GM23338 (cell line): ENCODE data around the gene RNF214. TPM values are rescaled to one million over a fixed set of nuclear protein-coding genes. Genes with fewer than 3 reads are reported as not detected.

Experiments
- ATAC-seq: fragments of 200-7000 bp; cut with Tn5 transposase; 3 replicates; pipeline ENCODE4 v1.9.1; 2020
- DNase-seq: peaks from one replicate; pipeline ENCODE4 v3.0.0-alpha.2; 2015; ENCODE audit warnings: low spot score
- H2AFZ ChIP-seq: fragments of 200-600 bp; sonication (generic); 2 replicates; pipeline ENCODE4 v1.8.0; 2016; ENCODE audit warnings: antibody characterized with exemption, mild to moderate bottlenecking, moderate library complexity
- H3F3A ChIP-seq: fragments of 200-600 bp; sonication (generic); replicated peaks from 2 replicates; pipeline ENCODE4 v1.8.0; 2017; ENCODE audit warnings: antibody characterized with exemption, mixed run types, low read depth
- H3K27ac ChIP-seq: fragments of 200-600 bp; sonication (generic); 2 replicates; pipeline ENCODE4 v1.6.1; 2016; ENCODE audit warnings: low read depth
- H3K27me3 ChIP-seq: fragments of 200-600 bp; sonication (generic); 2 replicates; pipeline ENCODE4 v1.8.0; 2016; ENCODE audit warnings: mild to moderate bottlenecking, mixed run types, moderate library complexity; ENCODE audit not compliant: insufficient read depth
- H3K36me3 ChIP-seq: fragments of 200-600 bp; sonication (generic); 2 replicates; pipeline ENCODE4 v1.8.0; 2016; ENCODE audit warnings: mild to moderate bottlenecking; ENCODE audit not compliant: insufficient read depth
- H3K4me1 ChIP-seq: fragments of 200-600 bp; sonication (generic); 2 replicates; pipeline ENCODE4 v1.8.0; 2016; ENCODE audit warnings: mild to moderate bottlenecking, moderate library complexity; ENCODE audit not compliant: insufficient read depth
- H3K4me2 ChIP-seq: fragments of 200-600 bp; sonication (generic); 2 replicates; pipeline ENCODE4 v1.7.1; 2017; ENCODE audit warnings: mixed run types
- H3K4me3 ChIP-seq: fragments of 200-600 bp; sonication (generic); 2 replicates; pipeline ENCODE4 v1.6.1; 2016; ENCODE audit warnings: mixed run types
- H3K79me2 ChIP-seq: fragments of 200-600 bp; sonication (generic); replicated peaks from 2 replicates; pipeline ENCODE4 v1.8.0; 2017; ENCODE audit warnings: mild to moderate bottlenecking; ENCODE audit not compliant: insufficient read depth
- H3K9me2 ChIP-seq: fragments of 200-600 bp; sonication (generic); 2 replicates; pipeline ENCODE4 v1.8.0; 2017; ENCODE audit not compliant: insufficient read depth
- H4K20me1 ChIP-seq: fragments of 200-600 bp; sonication (generic); replicated peaks from 2 replicates; pipeline ENCODE4 v1.8.0; 2017; ENCODE audit warnings: mild to moderate bottlenecking; ENCODE audit not compliant: insufficient read depth
- H3K27ac Mint-ChIP-seq: 2 replicates; pipeline ENCODE4 v1.8.0; 2020; ENCODE audit warnings: inconsistent platforms, mild to moderate bottlenecking, moderate library complexity, mixed read lengths
- H3K27me3 Mint-ChIP-seq: 3 replicates; pipeline ENCODE4 v1.8.0; 2022; ENCODE audit warnings: low read depth, mild to moderate bottlenecking, moderate library complexity, mixed read lengths, inconsistent platforms; ENCODE audit not compliant: insufficient read depth, poor library complexity
- H3K36me3 Mint-ChIP-seq: 3 replicates; pipeline ENCODE4 v1.8.0; 2021; ENCODE audit warnings: low read depth, mild to moderate bottlenecking, inconsistent platforms, moderate library complexity, mixed read lengths
- H3K4me1 Mint-ChIP-seq: 3 replicates; pipeline ENCODE4 v1.8.0; 2020; ENCODE audit warnings: mild to moderate bottlenecking, inconsistent platforms, mixed read lengths
- H3K4me3 Mint-ChIP-seq: 3 replicates; pipeline ENCODE4 v1.8.0; 2021; ENCODE audit warnings: moderate library complexity, mild to moderate bottlenecking, inconsistent platforms, mixed read lengths
- H3K9me3 Mint-ChIP-seq: 3 replicates; pipeline ENCODE4 v1.8.0; 2020; ENCODE audit warnings: moderate library complexity, mild to moderate bottlenecking, inconsistent platforms, mixed read lengths
- CREB1 ChIP-seq: fragments of 250-450 bp; sonication (Bioruptor Pico); IDR thresholded peaks from 2 replicates; pipeline ENCODE4 v1.5.0; 2020; ENCODE audit warnings: low read depth, mild to moderate bottlenecking, moderate library complexity
- CTCF ChIP-seq, 2 experiments: fragments of 200-600 bp in 1 of 2; sonication (generic) in 1 of 2; conservative IDR thresholded peaks; 2 replicates each; pipeline versions ENCODE4 v1.5.1 to v1.6.1; 2016 to 2017; ENCODE audit warnings: antibody characterized with exemption in 2 of 2, low read depth in 2 of 2, mild to moderate bottlenecking in 2 of 2, moderate library complexity in 1 of 2
- ETS1 ChIP-seq: IDR thresholded peaks from 2 replicates; pipeline ENCODE4 v1.6.1; 2016; ENCODE audit warnings: antibody characterized with exemption
- EZH2 ChIP-seq: fragments of 200-600 bp; sonication (generic); IDR thresholded peaks from one replicate; pipeline ENCODE4 v1.8.0; 2017; ENCODE audit warnings: antibody characterized with exemption, mild to moderate bottlenecking, low read depth; ENCODE audit not compliant: unreplicated experiment
- EZH2phosphoT487 ChIP-seq: fragments of 200-600 bp; sonication (generic); IDR thresholded peaks from one replicate; pipeline ENCODE4 v1.8.1; 2018; ENCODE audit warnings: antibody characterized with exemption; ENCODE audit not compliant: unreplicated experiment
- JUNB ChIP-seq: IDR thresholded peaks from one replicate; pipeline ENCODE4 v1.6.1; 2016; ENCODE audit warnings: antibody characterized with exemption; ENCODE audit not compliant: unreplicated experiment
- STAT1 ChIP-seq: IDR thresholded peaks from one replicate; pipeline ENCODE4 v1.6.1; 2016; ENCODE audit warnings: antibody characterized with exemption; ENCODE audit not compliant: unreplicated experiment
- ZNF331 ChIP-seq: fragments of 250-450 bp; sonication (Bioruptor Pico); IDR thresholded peaks from 2 replicates; pipeline ENCODE4 v1.5.0; 2020; ENCODE audit warnings: low read depth, mild to moderate bottlenecking, moderate library complexity
- polyA plus RNA-seq: library from polyadenylated mRNA; unstranded; fragments of >200 nt; fragmentation: Nextera tagmentation; extraction: Ambion mirVana; gene quantifications from 2 replicates; pipeline ENCODE4 v1.2.1, GENCODE V29; 2016
- total RNA-seq: library from RNA; depleted of rRNA; stranded (reverse); fragments of >200 nt; shearing (Covaris generic); gene quantifications from 2 replicates; pipeline ENCODE4 v1.2.3, GENCODE V29; 2014
- TF ChIP-seq, protein P1 (sequence below): IDR thresholded peaks from one replicate; pipeline ENCODE4 v1.6.1; 2018; ENCODE audit warnings: antibody characterized with exemption; ENCODE audit not compliant: unreplicated experiment
- TF ChIP-seq, protein P2 (sequence below): fragments of 250-450 bp; sonication (Bioruptor Pico); IDR thresholded peaks from 2 replicates; pipeline ENCODE4 v1.5.0; 2020; ENCODE audit warnings: mild to moderate bottlenecking, moderate library complexity

Gene RNF214
- total and polyA plus RNA-seq, 2 experiments from 2014 or later, result 19.4 to 28.4 TPM

- no peaks in the 10 kb centered on the region for H3K36me3 ChIP-seq
- H3K79me2 ChIP-seq, result no peaks in the 10 kb centered on the region
- no peak overlapping the region for H3K4me3 ChIP-seq
- no peak overlapping the region for H3K4me3 Mint-ChIP-seq
- H3K27me3 ChIP-seq, result no peaks in the 10 kb centered on the region
- ATAC-seq, result no peak
- no peaks in the 10 kb centered on the region for H4K20me1 ChIP-seq
- no peak for DNase-seq
- peaks cover 10% of the 10 kb centered on the region; the same call in 1 of the 2 replicates for H3K4me1 ChIP-seq
- no peak overlapping the region for H3K4me2 ChIP-seq
- H3F3A ChIP-seq, result no peaks in the 10 kb centered on the region
- TF ChIP-seq, protein P1, sequence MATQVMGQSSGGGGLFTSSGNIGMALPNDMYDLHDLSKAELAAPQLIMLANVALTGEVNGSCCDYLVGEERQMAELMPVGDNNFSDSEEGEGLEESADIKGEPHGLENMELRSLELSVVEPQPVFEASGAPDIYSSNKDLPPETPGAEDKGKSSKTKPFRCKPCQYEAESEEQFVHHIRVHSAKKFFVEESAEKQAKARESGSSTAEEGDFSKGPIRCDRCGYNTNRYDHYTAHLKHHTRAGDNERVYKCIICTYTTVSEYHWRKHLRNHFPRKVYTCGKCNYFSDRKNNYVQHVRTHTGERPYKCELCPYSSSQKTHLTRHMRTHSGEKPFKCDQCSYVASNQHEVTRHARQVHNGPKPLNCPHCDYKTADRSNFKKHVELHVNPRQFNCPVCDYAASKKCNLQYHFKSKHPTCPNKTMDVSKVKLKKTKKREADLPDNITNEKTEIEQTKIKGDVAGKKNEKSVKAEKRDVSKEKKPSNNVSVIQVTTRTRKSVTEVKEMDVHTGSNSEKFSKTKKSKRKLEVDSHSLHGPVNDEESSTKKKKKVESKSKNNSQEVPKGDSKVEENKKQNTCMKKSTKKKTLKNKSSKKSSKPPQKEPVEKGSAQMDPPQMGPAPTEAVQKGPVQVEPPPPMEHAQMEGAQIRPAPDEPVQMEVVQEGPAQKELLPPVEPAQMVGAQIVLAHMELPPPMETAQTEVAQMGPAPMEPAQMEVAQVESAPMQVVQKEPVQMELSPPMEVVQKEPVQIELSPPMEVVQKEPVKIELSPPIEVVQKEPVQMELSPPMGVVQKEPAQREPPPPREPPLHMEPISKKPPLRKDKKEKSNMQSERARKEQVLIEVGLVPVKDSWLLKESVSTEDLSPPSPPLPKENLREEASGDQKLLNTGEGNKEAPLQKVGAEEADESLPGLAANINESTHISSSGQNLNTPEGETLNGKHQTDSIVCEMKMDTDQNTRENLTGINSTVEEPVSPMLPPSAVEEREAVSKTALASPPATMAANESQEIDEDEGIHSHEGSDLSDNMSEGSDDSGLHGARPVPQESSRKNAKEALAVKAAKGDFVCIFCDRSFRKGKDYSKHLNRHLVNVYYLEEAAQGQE, result no peak
- TF ChIP-seq CREB1 (CRISPR knock-in tag) (no peak), JUNB (no peak), EZH2phosphoT487 (no peak), ZNF331 (CRISPR knock-in tag) (no peak), STAT1 (no peak), ETS1 (no peak), CTCF (conservative IDR thresholded peaks at IDR 0.05; ENCODE audit: low read depth in 2 of 2) (no peak), EZH2 (no peak)
- TF ChIP-seq, protein P2, sequence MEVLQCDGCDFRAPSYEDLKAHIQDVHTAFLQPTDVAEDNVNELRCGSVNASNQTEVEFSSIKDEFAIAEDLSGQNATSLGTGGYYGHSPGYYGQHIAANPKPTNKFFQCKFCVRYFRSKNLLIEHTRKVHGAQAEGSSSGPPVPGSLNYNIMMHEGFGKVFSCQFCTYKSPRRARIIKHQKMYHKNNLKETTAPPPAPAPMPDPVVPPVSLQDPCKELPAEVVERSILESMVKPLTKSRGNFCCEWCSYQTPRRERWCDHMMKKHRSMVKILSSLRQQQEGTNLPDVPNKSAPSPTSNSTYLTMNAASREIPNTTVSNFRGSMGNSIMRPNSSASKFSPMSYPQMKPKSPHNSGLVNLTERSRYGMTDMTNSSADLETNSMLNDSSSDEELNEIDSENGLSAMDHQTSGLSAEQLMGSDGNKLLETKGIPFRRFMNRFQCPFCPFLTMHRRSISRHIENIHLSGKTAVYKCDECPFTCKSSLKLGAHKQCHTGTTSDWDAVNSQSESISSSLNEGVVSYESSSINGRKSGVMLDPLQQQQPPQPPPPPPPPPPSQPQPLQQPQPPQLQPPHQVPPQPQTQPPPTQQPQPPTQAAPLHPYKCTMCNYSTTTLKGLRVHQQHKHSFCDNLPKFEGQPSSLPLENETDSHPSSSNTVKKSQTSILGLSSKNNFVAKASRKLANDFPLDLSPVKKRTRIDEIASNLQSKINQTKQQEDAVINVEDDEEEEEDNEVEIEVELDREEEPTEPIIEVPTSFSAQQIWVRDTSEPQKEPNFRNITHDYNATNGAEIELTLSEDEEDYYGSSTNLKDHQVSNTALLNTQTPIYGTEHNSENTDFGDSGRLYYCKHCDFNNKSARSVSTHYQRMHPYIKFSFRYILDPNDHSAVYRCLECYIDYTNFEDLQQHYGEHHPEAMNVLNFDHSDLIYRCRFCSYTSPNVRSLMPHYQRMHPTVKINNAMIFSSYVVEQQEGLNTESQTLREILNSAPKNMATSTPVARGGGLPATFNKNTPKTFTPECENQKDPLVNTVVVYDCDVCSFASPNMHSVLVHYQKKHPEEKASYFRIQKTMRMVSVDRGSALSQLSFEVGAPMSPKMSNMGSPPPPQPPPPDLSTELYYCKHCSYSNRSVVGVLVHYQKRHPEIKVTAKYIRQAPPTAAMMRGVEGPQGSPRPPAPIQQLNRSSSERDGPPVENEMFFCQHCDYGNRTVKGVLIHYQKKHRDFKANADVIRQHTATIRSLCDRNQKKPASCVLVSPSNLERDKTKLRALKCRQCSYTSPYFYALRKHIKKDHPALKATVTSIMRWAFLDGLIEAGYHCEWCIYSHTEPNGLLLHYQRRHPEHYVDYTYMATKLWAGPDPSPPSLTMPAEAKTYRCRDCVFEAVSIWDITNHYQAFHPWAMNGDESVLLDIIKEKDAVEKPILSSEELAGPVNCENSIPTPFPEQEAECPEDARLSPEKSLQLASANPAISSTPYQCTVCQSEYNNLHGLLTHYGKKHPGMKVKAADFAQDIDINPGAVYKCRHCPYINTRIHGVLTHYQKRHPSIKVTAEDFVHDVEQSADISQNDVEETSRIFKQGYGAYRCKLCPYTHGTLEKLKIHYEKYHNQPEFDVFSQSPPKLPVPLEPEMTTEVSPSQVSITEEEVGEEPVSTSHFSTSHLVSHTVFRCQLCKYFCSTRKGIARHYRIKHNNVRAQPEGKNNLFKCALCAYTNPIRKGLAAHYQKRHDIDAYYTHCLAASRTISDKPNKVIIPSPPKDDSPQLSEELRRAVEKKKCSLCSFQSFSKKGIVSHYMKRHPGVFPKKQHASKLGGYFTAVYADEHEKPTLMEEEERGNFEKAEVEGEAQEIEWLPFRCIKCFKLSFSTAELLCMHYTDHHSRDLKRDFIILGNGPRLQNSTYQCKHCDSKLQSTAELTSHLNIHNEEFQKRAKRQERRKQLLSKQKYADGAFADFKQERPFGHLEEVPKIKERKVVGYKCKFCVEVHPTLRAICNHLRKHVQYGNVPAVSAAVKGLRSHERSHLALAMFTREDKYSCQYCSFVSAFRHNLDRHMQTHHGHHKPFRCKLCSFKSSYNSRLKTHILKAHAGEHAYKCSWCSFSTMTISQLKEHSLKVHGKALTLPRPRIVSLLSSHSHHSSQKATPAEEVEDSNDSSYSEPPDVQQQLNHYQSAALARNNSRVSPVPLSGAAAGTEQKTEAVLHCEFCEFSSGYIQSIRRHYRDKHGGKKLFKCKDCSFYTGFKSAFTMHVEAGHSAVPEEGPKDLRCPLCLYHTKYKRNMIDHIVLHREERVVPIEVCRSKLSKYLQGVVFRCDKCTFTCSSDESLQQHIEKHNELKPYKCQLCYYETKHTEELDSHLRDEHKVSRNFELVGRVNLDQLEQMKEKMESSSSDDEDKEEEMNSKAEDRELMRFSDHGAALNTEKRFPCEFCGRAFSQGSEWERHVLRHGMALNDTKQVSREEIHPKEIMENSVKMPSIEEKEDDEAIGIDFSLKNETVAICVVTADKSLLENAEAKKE (CRISPR knock-in tag), result no peak
- peaks cover 14% of the 10 kb centered on the region for H3K27me3 Mint-ChIP-seq
- no peaks in the 10 kb centered on the region for H3K9me2 ChIP-seq
- no peak overlapping the region for H3K27ac Mint-ChIP-seq
- no peak overlapping the region for H2AFZ ChIP-seq
- H3K4me1 Mint-ChIP-seq, result peaks cover 12% of the 10 kb centered on the region; the same call in 2 of the 3 replicates
- H3K9me3 Mint-ChIP-seq, result no peaks in the 10 kb centered on the region
- peak overlapping the region; percentile 26; the same call in 1 of the 2 replicates for H3K27ac ChIP-seq
- H3K36me3 Mint-ChIP-seq, result no peaks in the 10 kb centered on the region
Observed at GRCh38 chr11:117319214-117319840, 86.9 kb downstream of the RNF214 start.
